Thyroid gland (tissue), 4 donors: Measurements from ENCODE around the gene KLHL25.
"Not testable (repeated sequence)": the region's sequence is repeated elsewhere in the genome, so short reads cannot be mapped to it uniquely, and the experiment has no call there.

ENCODE experiments used
- CTCF ChIP-seq, 6 experiments: fragments of 200-600 bp in 3 of 6; fragments of 450-650 bp in 3 of 6; sonication (generic) in 3 of 6; IDR thresholded peaks; one replicate each; pipeline ENCODE4 v1.5.1; 2016 to 2019; ENCODE audit warnings: antibody characterized with exemption in 6 of 6, mild to moderate bottlenecking in 2 of 6, inconsistent platforms in 1 of 6, moderate library complexity in 1 of 6
- POLR2A ChIP-seq, 2 donors: fragments of 450-650 bp; IDR thresholded peaks; one replicate each; pipeline ENCODE4 v1.6.1; 2017; ENCODE audit warnings: antibody characterized with exemption in 2 of 2, mild to moderate bottlenecking in 2 of 2, moderate library complexity in 1 of 2

- not testable (repeated sequence) for TF ChIP-seq CTCF, POLR2A (IDR thresholded peaks at IDR 0.05)
Measured at GRCh38 chr15:85802617-85803016, 7.9 kb upstream of the KLHL25 start.
